Measurements from ENCODE around the gene CPB2.

CPB2 gene

GRCh38 chr13:46104868-46105267 lies at the start of gene CPB2:
Gene CPB2, minus strand, starts transcription at chr13:46105033. Its CDS starts 24 bp downstream, at chr13:46105009.
- DNase-seq (ENCODE audit: low read depth, low spot score), result no peak

- peak; percentile 14 for DNase-seq (ENCODE audit: low read depth, low spot score)
Measured at GRCh38 chr13:46154136-46154801, 49.4 kb upstream of the CPB2 start.

- DNase-seq (ENCODE audit: low read depth, low spot score), result no peak
Measured at GRCh38 chr13:46152627-46153328, 47.9 kb upstream of the CPB2 start.

- DNase-seq (ENCODE audit: low read depth, low spot score), result no peak
Measured at GRCh38 chr13:46150134-46150693, 45.4 kb upstream of the CPB2 start.

- peak; percentile 62 for DNase-seq (ENCODE audit: low read depth, low spot score)
Measured at GRCh38 chr13:46149272-46150133, 44.7 kb upstream of the CPB2 start.

- DNase-seq (ENCODE audit: low read depth, low spot score), result no peak
Measured at GRCh38 chr13:46146898-46147297, 42.1 kb upstream of the CPB2 start.

- no peak for DNase-seq (ENCODE audit: low read depth, low spot score)
Measured at GRCh38 chr13:46145950-46146349, 41.1 kb upstream of the CPB2 start.

- no peak for DNase-seq (ENCODE audit: low read depth, low spot score)
Measured at GRCh38 chr13:46145135-46145534, 40.3 kb upstream of the CPB2 start.

- no peak for DNase-seq (ENCODE audit: low read depth, low spot score)
Measured at GRCh38 chr13:46143184-46143701, 38.4 kb upstream of the CPB2 start.

GRCh38 chr13:46142776-46143175 lies 37.9 kb upstream of the CPB2 start:
- no peak for DNase-seq (ENCODE audit: low read depth, low spot score)

- DNase-seq (ENCODE audit: low read depth, low spot score), result no peak
Measured at GRCh38 chr13:46140044-46140443, 35.2 kb upstream of the CPB2 start.

GRCh38 chr13:46137627-46138317 lies 32.9 kb upstream of the CPB2 start:
- DNase-seq (ENCODE audit: low read depth, low spot score), result no peak

GRCh38 chr13:46136688-46137087 lies 31.9 kb upstream of the CPB2 start:
- DNase-seq (ENCODE audit: low read depth, low spot score), result no peak

GRCh38 chr13:46134961-46135522 lies 30.2 kb upstream of the CPB2 start:
- DNase-seq (ENCODE audit: low read depth, low spot score), result peak; percentile 22

GRCh38 chr13:46134494-46134893 lies 29.7 kb upstream of the CPB2 start:
- DNase-seq (ENCODE audit: low read depth, low spot score), result no peak

- no peak for DNase-seq (ENCODE audit: low read depth, low spot score)
Measured at GRCh38 chr13:46132109-46132508, 27.3 kb upstream of the CPB2 start.

GRCh38 chr13:46131705-46132104 lies 26.9 kb upstream of the CPB2 start:
- no peak for DNase-seq (ENCODE audit: low read depth, low spot score)

GRCh38 chr13:46129955-46130618 lies 25.3 kb upstream of the CPB2 start:
- no peak for DNase-seq (ENCODE audit: low read depth, low spot score)

- DNase-seq (ENCODE audit: low read depth, low spot score), result no peak
Measured at GRCh38 chr13:46129124-46129523, 24.3 kb upstream of the CPB2 start.

GRCh38 chr13:46127358-46128023 lies 22.7 kb upstream of the CPB2 start:
- no peak for DNase-seq (ENCODE audit: low read depth, low spot score)
